T-helper 1 cell treated with Interleukin-12 subunit alpha and Interleukin-12 subunit beta and Interleukin-4 antibody, amounts not matched to agents 30 ng/mL and 1 ng/mL, for 36 hours (primary cell): ENCODE measurements around the gene ADM. TPM values are rescaled to one million over a fixed set of nuclear protein-coding genes. Genes with fewer than 3 reads are reported as not detected.

Source experiments
- intact Hi-C: fragments of 100-400 bp; cut with micrococcal nuclease; formaldehyde crosslinking; loops from one replicate; pipeline ENCODE4 v1.15.1; 2024
- total RNA-seq: library from RNA; stranded (reverse); gene quantifications from 2 replicates; pipeline ENCODE4 v1.2.3, GENCODE V29; 2022

The ADM gene
- total RNA-seq, 1 donor from 2014 or later, result 0.64 TPM

GRCh38 chr11:10308201-10308954, 3.5 kb downstream of the ADM start:
- intact Hi-C loops, result loop anchor here (1.0 to 5.0 kb wide), 11 partner anchors 15 to 1534 kb away; partner anchors contain the start of genes EIF4G2, RNF141, SWAP70 and TMEM41B

- intact Hi-C loops, result loop anchor here (2.0 to 5.0 kb wide), 9 partner anchors 233 to 1533 kb away; partner anchors contain the start of genes EIF4G2, RNF141, SWAP70 and TMEM41B
Observed at GRCh38 chr11:10309163-10310093, 4.6 kb downstream of the ADM start.

- intact Hi-C loops, result no loop called here
Observed at GRCh38 chr11:10310301-10310841, 5.5 kb downstream of the ADM start.

- intact Hi-C loops, result no loop called here
Observed at GRCh38 chr11:10311802-10312201, 6.9 kb downstream of the ADM start.

- intact Hi-C loops, result no loop called here
Observed at GRCh38 chr11:10314199-10315072, 9.6 kb downstream of the ADM start.

GRCh38 chr11:10315083-10315482, 10.2 kb downstream of the ADM start:
- intact Hi-C loops, result no loop called here

- intact Hi-C loops, result no loop called here
Observed at GRCh38 chr11:10317151-10317755, 12.4 kb downstream of the ADM start.

- intact Hi-C loops, result no loop called here
Observed at GRCh38 chr11:10317776-10318526, 13.1 kb downstream of the ADM start.

GRCh38 chr11:10318527-10318802, 13.6 kb downstream of the ADM start:
- intact Hi-C loops, result no loop called here

- intact Hi-C loops, result loop anchor here (5.0 to 10.0 kb wide), 2 partner anchors 708 to 785 kb away; no protein-coding TSS in a partner anchor
Observed at GRCh38 chr11:10319702-10320558, 15.1 kb downstream of the ADM start.

- intact Hi-C loops, result loop anchor here (5.0 to 10.0 kb wide), 2 partner anchors 709 to 786 kb away; no protein-coding TSS in a partner anchor
Observed at GRCh38 chr11:10320736-10321465, 16.0 kb downstream of the ADM start.

GRCh38 chr11:10322401-10322800, 17.5 kb downstream of the ADM start:
- intact Hi-C loops, result loop anchor here (5.0 to 10.0 kb wide), 2 partner anchors 710 to 788 kb away; no protein-coding TSS in a partner anchor

GRCh38 chr11:10322830-10323792, 18.2 kb downstream of the ADM start:
- intact Hi-C loops, result loop anchor here (1.0 to 10.0 kb wide), 8 partner anchors 15 to 788 kb away; partner anchors contain the start of gene SBF2

GRCh38 chr11:10323793-10324170, 18.9 kb downstream of the ADM start:
- intact Hi-C loops, result loop anchor here (1.0 to 10.0 kb wide), 8 partner anchors 15 to 789 kb away; partner anchors contain the start of gene SBF2

- intact Hi-C loops, result loop anchor here (5.0 to 10.0 kb wide), 2 partner anchors 712 to 790 kb away; no protein-coding TSS in a partner anchor
Observed at GRCh38 chr11:10324474-10324873, 19.6 kb downstream of the ADM start.

GRCh38 chr11:10325277-10326011, 20.6 kb downstream of the ADM start:
- intact Hi-C loops, result loop anchor here (10.0 kb wide), 1 partner anchor 791 kb away; no protein-coding TSS in a partner anchor
